GM12891 (cell line): ENCODE results near the gene EYA2.

Experiments
- DNase-seq: peaks from one replicate; pipeline ENCODE4 v3.0.0; 2011; ENCODE audit warnings: low spot score; ENCODE audit not compliant: insufficient read length
- FAIRE-seq: peaks from 2 replicates; lab custom pipeline; 2011; peaks lifted over from hg19 to GRCh38; lab: Jason Lieb, UNC
- PAX5 ChIP-seq: IDR thresholded peaks from 2 replicates; pipeline ENCODE4 v1.6.1; 2011; ENCODE audit warnings: low read length, moderate library complexity, mild to moderate bottlenecking; ENCODE audit not compliant: insufficient read depth, severe bottlenecking
- POLR2A ChIP-seq: IDR thresholded peaks from 2 replicates; pipeline ENCODE4 v1.6.1; 2011; ENCODE audit warnings: low read depth, low read length, control low read depth
- POLR2AphosphoS5 ChIP-seq: IDR thresholded peaks from 2 replicates; pipeline ENCODE4 v1.6.1; 2011; ENCODE audit warnings: low read depth, low read length, control low read depth
- POU2F2 ChIP-seq: IDR thresholded peaks from 2 replicates; pipeline ENCODE4 v1.6.1; 2011; ENCODE audit warnings: low read depth, mild to moderate bottlenecking, control low read depth, low read length, moderate library complexity
- SPI1 ChIP-seq: IDR thresholded peaks from 2 replicates; pipeline ENCODE4 v1.6.1; 2011; ENCODE audit warnings: low read depth, low read length, control low read depth
- TAF1 ChIP-seq: IDR thresholded peaks from 2 replicates; pipeline ENCODE4 v1.6.1; 2011; ENCODE audit warnings: low read depth, low read length, control low read depth

EYA2 gene

DNA sequence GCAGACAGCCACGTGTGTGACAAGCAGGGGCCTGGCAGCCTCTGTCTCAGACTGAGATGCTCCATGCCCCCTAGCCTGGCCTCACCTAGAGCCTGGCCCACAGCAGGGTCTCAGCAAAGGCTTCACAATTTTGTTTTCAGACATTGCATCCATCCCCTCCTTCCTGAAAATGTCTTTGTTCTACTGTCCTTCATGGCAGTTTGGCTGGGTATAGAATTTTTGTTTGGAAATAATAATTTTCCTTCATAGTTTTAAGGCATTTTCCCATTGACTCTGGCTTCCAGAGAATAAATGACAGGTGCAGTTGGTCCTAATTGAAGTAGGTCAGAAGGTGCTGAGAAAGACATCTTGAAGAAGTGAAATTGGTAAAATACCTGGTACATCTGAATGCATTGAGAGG is 216.2 kb downstream of the EYA2 start:
- FAIRE-seq, result no peak
- TF ChIP-seq PAX5, result no peak
- no peak for TF ChIP-seq SPI1
- TF ChIP-seq TAF1, result no peak
- TF ChIP-seq POLR2A, result no peak
- TF ChIP-seq POLR2AphosphoS5, result no peak
- TF ChIP-seq POU2F2, result no peak
- no peak for DNase-seq

DNA sequence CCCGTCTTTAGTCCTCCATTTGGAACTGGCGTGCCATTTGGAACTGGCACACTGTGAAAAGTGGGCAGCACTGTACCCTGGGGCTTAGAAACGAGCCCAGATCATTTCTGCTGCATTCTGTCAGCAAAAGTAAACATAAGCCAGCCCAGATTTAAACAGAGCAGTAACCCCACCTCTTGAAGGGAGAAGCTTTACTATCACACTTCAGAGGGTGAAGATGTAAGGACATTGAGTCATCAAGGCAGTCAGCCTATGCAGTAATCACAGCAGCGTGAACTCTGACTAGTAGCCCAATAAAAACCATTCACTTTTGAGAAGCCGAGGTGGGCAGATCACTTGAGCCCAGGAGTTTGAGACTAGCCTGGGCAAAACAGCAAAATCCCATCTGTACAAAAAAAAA is 216.9 kb downstream of the EYA2 start:
- no peak for TF ChIP-seq TAF1
- no peak for TF ChIP-seq POLR2AphosphoS5
- TF ChIP-seq POU2F2, result no peak
- no peak for TF ChIP-seq POLR2A
- no peak for TF ChIP-seq SPI1
- TF ChIP-seq PAX5, result no peak
- no peak for FAIRE-seq
- no peak for DNase-seq

DNA sequence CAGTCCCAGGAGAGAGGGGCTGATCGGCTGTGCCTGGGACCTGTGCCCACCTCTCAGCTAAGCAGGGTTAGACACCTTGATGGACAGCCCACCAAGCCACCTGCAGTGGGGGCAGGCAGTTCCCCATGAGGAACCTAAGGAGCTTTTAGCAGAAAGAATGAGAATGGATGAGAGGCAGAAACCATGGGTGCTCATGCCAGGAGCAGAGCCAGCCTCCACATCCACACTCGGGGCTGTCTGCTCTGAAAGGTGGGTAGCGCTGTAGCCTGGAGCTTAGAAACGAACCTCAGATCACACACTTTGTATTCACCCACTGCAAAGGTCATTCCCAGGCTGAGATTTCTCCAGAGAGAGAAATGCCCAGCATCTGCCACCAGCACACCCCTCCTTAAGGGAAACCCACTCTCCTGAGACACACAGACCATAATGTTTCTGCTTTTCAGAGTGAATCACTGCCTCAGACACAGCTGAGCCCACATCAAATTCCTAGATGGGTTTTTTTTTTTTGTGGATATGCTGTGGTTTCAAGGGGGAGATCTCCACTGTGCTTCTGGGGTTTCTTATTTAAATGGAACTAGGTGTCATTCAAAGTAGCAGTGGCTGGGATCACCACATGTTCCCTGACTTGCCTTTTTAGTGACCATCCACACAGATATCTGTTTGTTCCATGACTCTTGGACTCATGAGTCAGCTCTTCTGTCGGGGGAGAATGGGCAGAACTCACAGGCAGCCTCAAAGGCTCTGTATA is 218.9 kb downstream of the EYA2 start:
- TF ChIP-seq POLR2AphosphoS5 (no peak), TAF1 (no peak), PAX5 (no peak), POLR2A (no peak)
- FAIRE-seq (no peak), DNase-seq (no peak)

DNA sequence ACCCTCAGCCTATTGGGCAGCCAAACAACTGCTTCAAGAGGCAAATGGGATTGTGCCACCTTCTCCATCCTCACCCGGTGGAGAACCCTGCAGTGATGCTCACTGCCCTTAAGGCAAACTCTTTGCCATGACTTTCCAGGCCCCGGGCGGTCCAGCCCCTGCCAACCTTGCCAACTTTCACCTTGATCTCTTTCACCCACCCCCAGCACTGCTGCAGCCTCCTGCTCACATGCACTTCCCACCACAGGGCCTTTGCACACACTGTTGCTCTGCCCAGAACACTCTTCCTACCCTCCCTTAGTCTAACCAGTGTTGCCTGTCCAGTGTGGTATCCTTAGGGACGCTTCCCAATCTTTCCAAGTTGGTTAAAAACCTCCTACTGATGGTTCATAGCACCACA is 221.1 kb downstream of the EYA2 start:
- TF ChIP-seq POU2F2, result no peak
- no peak for TF ChIP-seq SPI1
- TF ChIP-seq POLR2AphosphoS5, result no peak
- TF ChIP-seq PAX5, result no peak
- no peak for TF ChIP-seq TAF1
- no peak for TF ChIP-seq POLR2A
- FAIRE-seq, result no peak

DNA sequence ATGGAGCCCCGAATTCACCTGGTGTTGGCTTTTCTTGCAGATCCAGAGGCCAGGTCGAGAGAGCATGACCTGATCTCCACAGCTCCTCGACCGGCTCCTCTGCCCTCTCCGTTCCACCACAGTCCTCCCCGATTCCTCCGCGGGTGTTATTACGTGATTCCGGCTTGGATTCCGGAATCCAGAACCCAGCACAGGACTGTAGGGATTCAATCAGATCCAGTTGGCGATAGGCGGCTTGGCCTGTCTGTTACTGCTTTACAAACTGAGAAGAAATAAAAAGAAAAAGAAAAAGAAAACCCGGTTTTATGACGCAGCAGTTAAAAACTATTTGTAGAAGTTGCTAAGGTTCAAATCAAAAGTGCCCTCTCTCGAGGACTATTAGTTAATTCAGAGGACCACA is 222.7 kb downstream of the EYA2 start:
- DNase-seq (no peak), FAIRE-seq (no peak)
- TF ChIP-seq PAX5 (no peak), POLR2A (no peak), SPI1 (no peak), POU2F2 (no peak), TAF1 (no peak), POLR2AphosphoS5 (no peak)

More for the DNA sequence above, 221.1 kb downstream of the EYA2 start:
- no peak for DNase-seq

DNA sequence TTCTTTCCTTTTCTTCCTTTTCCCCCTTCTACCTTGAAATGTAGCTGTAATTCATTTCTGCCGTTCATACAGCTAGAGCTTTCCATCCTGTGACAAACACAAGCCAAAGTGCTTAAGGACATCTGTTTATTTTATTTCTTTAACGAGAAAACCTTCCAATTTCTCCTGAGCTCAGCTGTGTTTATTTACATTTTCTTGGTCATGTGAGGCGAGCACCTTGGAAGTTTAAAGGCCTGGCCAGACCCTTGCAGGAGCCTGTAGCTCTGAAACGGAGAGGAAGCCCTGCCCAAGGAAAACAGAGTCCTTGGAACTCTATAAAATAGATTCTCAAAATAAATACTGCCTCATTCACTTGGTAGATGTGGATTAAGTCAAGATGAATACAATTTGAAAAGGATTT is 223.1 kb downstream of the EYA2 start:
- FAIRE-seq (no peak), DNase-seq (no peak)
- TF ChIP-seq PAX5 (no peak), POU2F2 (no peak), POLR2A (no peak), SPI1 (no peak), TAF1 (no peak), POLR2AphosphoS5 (no peak)

DNA sequence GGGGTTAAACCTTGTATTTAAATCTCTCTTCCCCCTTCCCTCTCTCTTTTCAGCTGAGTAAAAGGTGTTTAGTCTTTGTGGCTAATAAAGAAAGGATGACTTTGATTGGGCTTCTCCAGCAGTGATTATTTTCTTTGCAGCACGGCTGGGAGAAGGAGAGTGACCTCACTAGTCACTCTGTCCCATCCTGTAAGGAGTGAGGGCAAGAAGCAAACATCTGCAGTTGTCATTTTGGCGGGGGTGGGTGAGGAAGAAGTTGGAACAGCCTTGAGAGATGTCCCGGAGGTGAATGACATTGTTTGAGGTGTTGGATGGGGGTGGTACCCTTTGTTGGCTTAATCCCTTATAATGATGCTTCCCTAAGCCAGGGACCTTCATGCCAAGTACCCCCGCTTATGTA is 223.6 kb downstream of the EYA2 start:
- no peak for FAIRE-seq
- TF ChIP-seq TAF1, result no peak
- TF ChIP-seq POU2F2, result no peak
- no peak for TF ChIP-seq POLR2AphosphoS5
- TF ChIP-seq POLR2A, result no peak
- no peak for TF ChIP-seq PAX5
- no peak for TF ChIP-seq SPI1
- DNase-seq, result no peak

DNA sequence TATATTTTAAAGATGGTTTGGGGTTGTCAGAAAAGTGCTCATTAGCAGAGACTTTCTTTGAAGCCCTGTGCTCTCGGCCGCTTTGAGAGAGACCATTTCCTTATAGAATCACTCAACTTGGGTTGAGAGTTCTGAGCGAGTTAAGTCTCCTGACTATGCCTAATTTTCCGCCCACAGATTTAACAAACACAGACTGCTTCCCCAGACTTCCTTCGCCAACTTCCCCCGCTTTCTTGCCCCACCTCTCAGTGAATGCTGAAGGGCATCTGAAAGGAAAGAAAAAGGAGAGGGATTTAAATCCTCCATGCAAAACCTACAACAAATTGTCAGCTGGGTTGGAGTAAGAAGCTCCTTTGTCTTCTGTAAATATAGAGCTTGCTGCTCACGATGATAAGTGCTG is 224.0 kb downstream of the EYA2 start:
- FAIRE-seq (no peak), DNase-seq (no peak)
- TF ChIP-seq POLR2AphosphoS5 (no peak), SPI1 (no peak), POLR2A (no peak), POU2F2 (no peak), TAF1 (no peak), PAX5 (no peak)

DNA sequence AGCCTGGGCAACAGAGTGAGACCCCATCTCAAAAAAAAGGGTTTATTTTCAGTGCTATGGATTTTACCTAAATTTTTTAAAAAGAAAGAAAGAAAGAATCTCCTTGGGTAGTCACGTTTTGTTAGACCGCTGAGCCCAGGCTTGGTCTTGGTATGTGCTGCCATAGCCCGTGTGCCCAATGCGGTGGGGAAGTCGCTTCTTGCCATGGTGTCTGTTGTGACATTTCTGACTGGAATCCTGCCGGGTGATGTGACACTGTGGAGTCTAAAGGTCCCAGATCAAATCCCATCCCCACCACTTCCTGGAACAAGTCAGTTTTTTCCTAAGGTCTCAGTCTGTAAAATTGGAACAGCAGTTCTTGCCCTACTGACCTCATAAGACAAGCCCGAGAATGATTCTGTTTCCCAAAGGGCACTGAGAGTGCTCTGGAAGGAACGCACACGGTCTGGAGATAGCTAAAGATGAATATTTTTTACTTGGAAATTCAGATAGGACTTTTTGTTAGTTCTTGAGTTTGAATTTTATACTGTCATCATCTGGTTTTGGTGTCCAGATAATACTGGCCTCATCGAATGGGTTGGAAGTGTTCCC is 225.8 kb downstream of the EYA2 start:
- FAIRE-seq, result no peak
- TF ChIP-seq POU2F2 (no peak), POLR2A (no peak), TAF1 (no peak), SPI1 (no peak), PAX5 (no peak), POLR2AphosphoS5 (no peak)
- no peak for DNase-seq

DNA sequence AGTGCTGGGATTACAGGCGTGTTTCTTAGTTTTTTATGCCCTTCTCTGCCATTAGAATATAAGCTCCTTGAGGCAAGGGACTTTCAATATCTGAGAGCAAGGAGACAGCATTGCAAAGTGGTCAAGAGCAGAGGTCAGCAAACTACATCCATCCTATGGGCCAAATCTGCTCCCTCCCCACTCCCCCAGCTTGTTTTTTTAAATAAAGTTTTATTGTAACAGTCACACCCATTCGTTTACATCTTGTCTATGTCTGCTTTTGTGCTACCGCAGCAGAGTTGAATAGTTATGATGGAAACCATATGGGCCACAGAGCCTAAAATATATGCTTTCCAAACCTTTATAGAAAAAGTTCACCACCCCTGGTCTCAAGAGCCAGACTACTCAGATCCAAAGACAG is 227.9 kb downstream of the EYA2 start:
- FAIRE-seq (no peak), DNase-seq (no peak)
- no peak for TF ChIP-seq POLR2AphosphoS5
- TF ChIP-seq SPI1, result no peak
- no peak for TF ChIP-seq POU2F2
- TF ChIP-seq PAX5, result no peak
- no peak for TF ChIP-seq TAF1
- TF ChIP-seq POLR2A, result no peak
